GM19023 (cell line): ENCODE results near the gene RNASE2.
A peak's percentile ranks its signal among the peaks of the same experiment; 100 is the strongest.
"Not testable (repeated sequence)": the region's sequence is repeated elsewhere in the genome, so short reads cannot be mapped to it uniquely, and the experiment has no call there.

ENCODE experiments used
- ATAC-seq: cut with Tn5 transposase; IDR thresholded peaks from one replicate; pipeline ENCODE4 v1.9.1; 2021; ENCODE audit warnings: mild to moderate bottlenecking, moderate library complexity; ENCODE audit not compliant: unreplicated experiment

Gene RNASE2

DNA sequence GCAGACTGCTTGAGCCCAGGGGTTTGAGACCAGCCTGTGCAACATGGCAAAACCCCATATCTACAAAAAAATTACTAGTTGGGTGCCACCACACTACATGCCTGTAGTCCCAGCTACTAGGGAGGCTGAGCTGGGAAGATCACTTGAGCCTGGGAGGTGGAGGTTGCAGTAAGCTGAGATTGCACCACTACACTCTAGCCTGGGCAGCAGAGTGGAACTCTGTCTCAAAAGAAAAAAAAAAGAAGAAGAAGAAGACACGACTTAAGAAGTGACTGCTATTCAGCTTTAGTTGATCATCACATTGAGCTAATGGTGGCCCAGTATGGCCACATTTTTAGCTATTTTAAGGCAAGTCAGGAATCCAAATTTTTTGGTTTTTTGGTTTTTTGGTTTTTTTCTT is 25.6 kb downstream of the RNASE2 start:
- ATAC-seq: no peak

DNA sequence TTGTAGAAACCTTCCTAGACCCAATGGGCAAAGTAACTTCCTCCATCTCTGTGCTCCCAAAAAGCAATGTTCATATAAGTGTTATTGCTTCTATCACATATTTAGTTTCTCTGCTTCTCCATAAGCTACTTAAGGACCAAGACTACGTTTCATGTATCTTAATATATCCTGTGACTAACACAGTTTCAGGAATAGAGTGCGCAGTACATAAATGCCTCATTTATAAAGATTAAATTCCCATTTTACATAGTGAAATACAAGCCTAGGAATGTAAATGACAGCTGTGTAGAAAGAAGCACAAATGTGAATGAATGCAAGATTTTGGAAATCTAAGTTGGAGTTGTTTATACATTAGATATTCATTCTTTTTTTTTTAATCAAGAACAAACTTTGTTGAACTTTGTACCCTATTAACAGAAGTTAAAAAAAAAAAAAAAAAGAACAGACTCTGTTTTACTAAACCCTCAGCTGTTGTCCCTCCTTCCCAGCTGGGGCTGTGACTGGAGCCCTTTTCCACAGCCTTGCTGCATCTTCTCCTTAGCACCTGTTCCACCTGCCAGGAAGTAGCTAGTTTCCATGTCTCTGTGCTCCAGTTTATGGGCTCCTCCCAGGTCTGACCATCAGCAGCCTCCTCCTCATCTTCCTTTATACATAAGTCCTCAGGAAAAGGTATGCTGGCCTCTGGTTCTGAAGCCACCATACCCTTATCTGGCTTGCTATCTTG is 27.5 kb downstream of the RNASE2 start:
- no peak for ATAC-seq

DNA sequence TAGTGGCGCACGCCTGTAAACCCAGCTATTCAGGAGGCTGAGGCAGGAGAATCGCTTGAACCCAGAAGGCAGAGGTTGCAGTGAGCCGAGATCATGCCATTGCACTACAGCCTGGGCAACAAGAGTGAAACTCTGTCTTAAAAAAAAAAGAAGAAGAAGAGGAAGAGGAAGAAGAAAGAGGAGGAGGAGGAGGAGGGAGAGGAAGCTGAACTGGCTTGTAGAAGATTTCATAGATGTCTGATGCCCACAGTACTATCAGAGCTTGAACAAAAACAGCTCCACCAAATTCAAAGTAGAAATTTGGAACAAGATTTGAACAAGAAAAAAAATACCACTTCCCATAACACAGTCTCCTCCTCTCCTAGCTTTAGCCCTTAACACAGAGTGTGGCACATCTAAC is 30.4 kb downstream of the RNASE2 start:
- not testable (repeated sequence) for ATAC-seq

DNA sequence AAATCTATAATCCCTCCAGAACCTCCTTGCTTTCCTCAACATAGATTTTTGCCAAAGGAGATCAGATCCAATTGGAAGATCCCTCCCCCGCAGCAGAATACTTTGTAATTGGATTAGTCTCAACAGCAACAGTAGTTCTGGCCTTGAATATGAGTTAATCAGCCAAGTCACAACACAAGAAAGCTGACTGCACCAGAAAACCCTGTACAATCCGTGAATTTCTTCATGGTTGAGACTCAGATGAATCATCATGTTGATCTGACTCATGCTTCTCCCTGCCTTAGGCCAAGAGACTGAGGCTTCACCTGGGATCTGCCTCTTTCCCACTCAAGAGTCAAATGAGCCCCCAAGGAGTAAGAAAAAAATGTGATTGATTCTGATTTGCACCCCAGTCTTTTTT is 31.5 kb downstream of the RNASE2 start:
- no peak for ATAC-seq

DNA sequence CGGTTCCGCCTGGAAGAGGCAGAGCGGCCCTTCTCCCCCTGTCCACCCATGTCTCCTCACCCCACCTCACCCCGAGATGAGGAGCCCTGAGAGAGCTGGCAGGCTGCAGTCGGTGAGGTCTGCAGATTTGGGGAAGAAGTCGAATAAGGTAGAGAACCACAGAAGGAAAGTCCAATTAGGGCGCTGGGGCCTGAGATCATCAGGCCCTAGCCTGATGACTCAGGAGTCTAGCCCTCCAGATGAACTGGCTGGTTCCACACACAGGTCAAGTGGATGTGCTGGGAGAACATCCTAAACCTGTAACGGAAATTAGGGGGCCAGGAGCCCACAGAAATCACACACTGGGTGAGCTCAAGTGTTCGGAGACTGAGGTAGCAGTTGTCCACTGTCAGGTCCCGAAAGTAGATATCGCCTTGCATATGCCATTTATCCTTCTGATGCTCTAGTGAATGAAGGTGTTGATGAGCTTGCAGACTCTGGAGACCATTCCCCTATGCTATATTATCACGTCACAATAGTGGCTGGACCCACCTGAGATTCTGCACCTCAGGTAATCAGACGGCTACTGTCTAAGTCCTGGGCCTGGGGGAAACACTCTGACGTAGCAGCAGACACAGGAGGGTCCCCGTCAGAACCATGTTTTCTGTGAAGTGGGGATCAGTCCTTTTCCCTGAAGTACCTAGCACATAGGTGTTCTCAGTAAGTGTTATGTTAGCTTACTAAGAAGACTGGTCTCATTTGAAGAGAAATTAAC is 33.6 kb downstream of the RNASE2 start:
- ATAC-seq: no peak

DNA sequence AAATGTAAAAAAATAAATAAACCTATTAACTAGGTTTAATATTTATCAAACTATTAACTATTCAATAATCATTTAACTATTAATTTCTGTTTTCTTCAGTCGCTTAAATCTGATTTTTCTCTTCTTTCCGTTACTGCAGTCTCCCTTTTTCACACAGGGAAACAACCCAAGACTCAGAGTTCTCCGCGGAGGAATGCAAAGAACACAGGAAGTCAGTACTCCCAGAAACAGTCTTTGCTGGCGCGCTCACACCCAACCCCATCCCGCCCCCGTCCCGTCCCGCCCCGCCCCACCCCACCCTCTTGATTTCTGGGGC is 34.1 kb downstream of the RNASE2 start:
- ATAC-seq: no peak

DNA sequence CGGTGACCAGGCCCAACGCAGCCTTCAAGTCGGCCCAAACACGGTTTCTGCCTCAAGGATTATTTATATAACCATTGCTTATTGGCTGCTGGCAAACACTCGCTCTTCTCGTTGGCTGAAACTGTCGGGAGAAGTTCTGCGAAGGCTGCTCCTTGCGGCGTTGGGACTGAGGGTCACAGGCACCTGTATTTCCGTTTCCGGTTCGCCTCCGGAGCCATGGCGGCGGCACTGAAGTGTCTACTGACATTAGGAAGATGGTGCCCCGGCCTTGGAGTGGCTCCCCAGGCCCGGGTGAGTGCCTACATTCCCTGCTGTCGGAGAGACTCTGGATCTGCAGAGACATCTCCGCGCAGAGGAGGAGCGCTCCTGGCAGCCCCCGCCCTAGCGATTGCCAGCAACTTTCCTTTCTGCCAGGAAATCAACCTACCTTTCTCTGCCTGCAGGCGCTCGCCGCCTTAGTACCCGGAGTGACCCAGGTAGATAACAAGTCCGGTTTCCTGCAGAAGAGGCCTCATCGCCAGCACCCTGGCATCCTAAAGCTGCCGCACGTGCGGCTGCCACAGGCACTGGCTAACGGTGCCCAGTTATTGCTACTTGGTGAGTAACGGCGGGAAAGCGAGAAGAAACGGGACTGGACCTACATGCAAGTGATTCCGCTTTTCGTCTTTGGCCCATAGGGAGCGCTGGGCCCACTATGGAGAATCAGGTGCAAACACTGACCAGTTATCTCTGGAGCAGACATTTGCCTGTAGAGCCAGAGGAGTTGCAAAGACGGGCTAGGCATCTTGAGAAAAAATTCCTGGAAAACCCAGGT is 34.7 kb downstream of the RNASE2 start, which contains the start of gene METTL17:
Gene METTL17, plus strand, starts transcription at position 194 of the 814 bp plus-strand sequence. Its CDS starts 23 bp downstream, at position 217.
- peak; percentile 97 for ATAC-seq

DNA sequence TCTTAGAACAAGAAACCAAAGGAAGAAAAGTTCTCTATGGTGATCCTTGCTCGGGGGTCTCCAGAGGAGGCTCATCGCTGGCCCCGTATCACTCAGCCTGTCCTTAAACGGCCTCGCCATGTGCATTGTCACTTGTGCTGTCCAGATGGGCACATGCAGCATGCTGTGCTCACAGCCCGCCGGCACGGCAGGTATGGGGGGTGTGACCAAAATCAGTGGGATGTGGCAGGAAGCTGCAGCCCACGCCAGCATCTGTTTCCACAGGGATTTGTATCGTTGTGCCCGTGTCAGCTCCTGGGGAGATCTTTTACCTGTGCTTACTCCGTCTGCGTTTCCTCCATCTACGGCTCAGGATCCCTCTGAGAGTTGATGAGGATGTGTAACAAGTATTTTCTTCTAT is 41.2 kb downstream of the RNASE2 start:
- ATAC-seq: no peak

DNA sequence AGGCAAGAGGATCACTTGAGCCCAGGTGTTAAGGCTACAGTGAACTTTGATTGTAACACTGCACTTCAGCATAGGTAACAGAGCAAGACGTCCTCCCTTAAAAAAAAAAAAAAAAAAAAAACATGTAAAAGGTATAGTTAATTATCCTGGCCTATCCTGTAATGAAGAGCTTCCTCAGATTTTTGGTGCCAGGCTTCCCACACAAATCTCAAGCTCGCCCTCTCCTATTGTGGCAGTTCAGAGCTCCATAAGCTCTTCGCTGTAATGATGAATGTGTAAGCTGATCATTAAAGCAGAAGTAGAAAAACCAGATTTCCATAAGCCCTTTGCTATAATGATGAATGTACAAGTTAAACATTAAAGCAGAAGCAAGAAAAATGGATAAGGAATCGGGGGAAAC is 41.8 kb downstream of the RNASE2 start:
- ATAC-seq: no peak

DNA sequence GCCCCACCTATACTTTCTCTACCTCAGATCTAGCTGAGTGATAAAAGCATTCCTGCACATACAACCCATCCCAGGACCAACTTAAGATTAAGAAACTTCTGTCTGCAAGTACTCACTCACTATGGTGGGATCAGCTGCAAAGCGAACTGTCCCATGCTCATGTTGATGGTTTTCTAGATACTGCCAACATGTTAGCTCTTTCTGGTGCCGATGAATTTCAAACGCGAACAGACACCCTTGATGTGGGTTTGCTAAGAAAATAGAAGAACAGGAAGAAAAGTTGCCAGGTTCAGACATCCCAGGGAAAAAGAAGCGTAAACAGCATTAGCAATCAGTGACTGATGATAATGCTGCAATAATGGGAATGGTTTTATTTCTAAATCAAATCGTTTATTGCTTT is 42.3 kb downstream of the RNASE2 start:
- no peak for ATAC-seq

DNA sequence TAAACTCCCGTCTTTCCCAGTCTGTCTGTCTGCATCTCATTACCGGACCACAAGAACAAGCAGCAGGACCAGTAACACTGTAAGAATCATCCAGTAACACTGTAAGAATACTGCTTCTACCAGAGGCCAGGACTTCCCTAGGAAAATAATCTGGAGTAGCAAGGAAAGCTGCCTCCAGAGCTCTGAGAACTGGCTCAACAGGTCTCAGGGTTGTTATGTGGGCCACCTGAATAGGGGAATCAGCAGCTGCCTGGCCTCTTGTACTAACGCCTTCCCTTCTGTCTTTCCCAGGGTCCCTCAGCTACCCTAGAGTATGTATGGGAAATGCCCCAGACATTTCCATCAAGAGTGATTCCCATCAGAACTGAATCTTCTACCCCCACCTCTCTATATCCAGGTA is 42.9 kb downstream of the RNASE2 start:
- ATAC-seq: no peak

DNA sequence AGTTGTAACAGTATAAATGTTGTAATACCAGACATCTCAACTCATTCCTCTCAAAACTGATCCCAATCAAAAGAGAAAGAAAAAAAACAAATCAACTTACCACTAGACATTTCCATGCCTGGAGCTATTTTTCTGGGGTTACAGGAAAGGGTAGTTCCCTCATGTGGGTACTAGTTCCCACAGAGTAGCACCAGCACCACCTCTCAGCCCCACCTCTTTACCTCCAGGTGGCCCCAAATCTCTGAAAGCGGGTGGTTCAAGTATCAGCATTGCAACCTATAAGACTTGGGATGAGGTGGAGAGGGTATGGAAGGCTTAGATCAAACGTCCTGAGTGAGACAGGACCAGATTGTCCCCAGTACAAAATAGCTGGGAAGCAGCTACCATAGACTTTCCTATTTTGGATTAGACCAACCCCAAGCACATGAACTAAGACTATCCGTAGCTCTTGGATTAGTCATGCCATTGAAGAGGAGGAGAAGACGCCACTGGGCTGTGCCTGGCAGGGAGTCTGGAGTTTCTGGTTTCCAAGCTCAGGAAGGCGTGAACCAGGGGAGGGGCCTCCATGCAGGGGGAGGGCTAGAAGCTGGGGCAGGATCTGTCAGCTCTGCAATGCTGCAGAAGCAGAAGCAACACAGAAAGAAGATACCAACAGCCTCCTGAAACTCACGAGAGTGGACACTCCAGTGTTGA is 43.5 kb downstream of the RNASE2 start, which contains the start of gene SLC39A2:
Gene SLC39A2, plus strand, starts transcription at position 620 of the 693 bp plus-strand sequence. CDS start 154 bp downstream, outside the sequence.
- ATAC-seq: no peak

DNA sequence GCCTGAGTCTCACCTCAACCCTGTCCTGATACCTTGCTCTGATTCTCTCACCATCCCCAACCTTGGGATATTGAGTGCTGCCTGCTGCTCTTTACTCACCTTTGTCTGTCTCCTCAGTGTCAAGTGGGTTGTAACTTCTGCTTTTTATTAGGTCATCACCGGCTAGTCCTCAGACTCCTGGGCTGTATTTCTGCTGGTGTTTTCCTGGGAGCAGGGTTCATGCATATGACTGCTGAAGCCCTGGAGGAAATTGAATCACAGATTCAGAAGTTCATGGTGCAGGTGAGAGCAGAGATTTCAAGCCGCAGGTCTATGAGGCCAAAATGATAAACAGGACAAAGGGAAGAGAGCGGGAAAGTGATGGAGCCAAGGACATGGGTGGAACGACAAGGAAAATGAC is 44.3 kb downstream of the RNASE2 start:
- ATAC-seq: no peak

DNA sequence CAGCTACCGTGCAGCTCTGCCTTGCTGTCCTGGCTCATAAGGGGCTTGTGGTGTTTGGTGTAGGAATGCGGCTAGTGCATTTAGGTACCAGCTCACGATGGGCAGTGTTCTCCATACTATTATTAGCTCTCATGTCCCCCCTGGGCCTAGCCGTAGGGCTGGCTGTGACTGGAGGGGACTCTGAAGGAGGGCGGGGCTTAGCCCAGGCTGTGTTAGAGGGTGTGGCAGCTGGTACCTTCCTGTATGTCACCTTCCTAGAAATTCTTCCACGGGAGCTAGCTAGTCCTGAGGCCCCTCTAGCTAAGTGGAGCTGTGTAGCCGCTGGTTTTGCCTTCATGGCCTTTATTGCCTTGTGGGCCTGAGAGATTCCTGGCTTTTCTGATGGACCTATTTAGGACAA is 45.9 kb downstream of the RNASE2 start:
- ATAC-seq: no peak

DNA sequence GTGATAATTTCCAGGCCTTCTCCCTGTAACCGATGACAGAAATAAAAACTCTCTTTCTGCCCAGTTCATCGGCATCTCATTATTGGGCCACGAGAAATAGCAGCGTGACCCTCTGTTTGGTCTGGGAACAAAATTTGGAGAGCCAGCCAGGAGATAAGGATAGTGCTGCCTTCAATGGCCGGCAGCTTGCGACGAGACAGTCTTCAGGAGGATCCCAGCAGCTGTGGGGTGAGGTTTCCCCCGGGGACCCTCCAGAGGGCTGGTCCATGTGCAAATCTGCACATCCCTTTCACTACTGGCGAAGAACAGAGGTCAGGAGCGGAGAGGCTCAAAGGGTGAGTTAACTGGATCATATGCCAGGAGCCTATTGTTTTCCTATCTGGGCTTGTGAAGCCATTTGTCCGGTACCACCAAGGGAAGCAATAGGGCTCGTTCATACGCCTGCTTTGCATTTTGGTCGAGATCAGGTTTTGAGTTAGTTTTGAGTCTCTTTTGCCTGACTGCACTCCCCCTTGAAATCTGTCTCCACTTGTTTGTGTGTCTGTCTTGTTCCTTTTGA is 48.6 kb downstream of the RNASE2 start:
- ATAC-seq: no peak
